Measurements from ENCODE around the gene KIFC3.

DNA sequence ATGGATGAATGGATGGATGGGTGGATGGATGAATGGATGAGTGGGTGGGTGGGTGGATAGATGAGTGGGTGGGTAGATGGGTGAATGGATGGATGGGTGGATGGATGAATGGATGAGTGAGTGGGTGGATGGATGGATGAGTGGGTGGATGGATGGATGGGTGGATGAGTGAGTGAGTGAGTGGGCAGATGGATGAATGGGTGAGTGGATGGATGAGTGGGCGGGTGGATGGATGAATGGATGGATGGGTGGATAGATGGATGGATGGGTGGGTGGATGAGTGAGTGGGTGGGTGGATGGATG is 73.2 kb downstream of the KIFC3 start:
- TF ChIP-seq, protein P1, sequence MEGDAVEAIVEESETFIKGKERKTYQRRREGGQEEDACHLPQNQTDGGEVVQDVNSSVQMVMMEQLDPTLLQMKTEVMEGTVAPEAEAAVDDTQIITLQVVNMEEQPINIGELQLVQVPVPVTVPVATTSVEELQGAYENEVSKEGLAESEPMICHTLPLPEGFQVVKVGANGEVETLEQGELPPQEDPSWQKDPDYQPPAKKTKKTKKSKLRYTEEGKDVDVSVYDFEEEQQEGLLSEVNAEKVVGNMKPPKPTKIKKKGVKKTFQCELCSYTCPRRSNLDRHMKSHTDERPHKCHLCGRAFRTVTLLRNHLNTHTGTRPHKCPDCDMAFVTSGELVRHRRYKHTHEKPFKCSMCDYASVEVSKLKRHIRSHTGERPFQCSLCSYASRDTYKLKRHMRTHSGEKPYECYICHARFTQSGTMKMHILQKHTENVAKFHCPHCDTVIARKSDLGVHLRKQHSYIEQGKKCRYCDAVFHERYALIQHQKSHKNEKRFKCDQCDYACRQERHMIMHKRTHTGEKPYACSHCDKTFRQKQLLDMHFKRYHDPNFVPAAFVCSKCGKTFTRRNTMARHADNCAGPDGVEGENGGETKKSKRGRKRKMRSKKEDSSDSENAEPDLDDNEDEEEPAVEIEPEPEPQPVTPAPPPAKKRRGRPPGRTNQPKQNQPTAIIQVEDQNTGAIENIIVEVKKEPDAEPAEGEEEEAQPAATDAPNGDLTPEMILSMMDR (conservative IDR thresholded peaks at IDR 0.05 in 1 of 2, IDR thresholded peaks at IDR 0.05 in 1 of 2; ENCODE audit: low read depth in 1 of 2, low read length in 2 of 2): no peak
- no peak for TF ChIP-seq EZH2 (IDR thresholded peaks at IDR 0.05; ENCODE audit: low read length, missing control alignments)
